Measurements from ENCODE around the gene DDX54.
"Not testable (repeated sequence)": the region's sequence is repeated elsewhere in the genome, so short reads cannot be mapped to it uniquely, and the experiment has no call there.

DDX54 gene

GRCh38 chr12:113146999-113147398 is 38.3 kb downstream of the DDX54 start:
- in situ Hi-C loops (cut with MboI; ENCODE audit: low sequenced_read_pairs): no loop called here

DNA sequence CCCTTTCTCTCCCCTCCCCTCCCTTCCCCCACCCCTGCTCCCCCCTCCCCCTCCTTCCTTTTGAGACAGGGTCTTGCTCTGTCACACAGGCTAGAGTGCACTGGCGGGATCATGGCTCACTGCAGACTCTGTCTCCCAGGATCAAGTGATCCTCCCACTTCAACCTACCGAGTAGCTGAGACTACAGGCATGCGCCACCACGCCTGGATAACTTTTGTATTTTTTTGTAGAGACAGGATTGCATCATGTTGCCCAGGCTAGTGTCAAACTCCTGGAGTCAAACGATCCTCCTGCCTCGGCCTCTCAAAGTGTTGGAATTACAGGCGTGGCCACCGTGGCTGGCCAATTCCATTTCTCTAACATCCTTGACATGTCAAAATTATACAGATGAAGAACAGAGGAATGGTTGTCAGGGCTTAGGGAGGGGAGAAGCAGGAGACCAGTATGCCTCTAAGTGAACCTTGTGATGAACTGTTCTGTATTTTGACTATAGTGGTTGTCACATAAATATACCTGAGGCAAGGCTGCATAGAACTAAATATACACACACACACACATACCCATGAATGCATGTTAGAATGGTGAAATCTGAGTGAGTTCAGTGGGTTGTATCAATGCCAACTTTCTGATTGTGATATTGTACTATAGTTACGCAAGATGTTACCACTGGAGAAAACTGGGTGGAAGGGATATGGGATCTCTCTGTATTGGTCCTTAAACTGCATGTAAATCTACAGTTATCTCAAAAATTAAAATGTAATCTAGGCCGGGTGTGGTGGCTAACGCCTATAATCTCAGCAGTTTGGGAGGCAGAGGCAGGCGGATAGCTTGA is 39.3 kb downstream of the DDX54 start:
- in situ Hi-C loops (cut with MboI; ENCODE audit: low sequenced_read_pairs): no loop called here

GRCh38 chr12:113144806-113145205 is 40.5 kb downstream of the DDX54 start:
- in situ Hi-C loops (cut with MboI; ENCODE audit: low sequenced_read_pairs): no loop called here

GRCh38 chr12:113143959-113144358 is 41.3 kb downstream of the DDX54 start:
- in situ Hi-C loops (cut with MboI; ENCODE audit: low sequenced_read_pairs): no loop called here

DNA sequence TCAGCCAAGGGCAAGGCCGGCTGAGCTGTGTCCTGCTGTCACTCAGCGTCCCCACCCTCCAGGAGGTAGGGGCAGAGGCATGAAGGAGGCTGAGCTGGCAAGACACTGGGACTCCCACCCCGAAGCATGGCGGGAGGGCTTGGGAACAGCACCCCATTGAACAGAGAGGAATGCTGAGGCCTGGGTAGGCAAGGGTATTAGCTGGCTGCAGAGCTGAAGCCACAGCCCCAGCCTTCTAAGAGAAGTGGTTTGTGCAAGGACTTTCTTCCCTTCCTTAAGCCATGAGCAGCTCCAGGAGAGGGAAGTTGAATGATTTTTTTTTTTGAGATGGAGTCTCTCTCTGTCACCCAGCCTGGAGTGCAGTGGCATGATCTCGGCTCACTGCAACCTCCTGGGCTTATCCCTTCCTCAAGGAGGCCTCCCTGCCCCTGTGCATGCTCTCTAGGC is 42.4 kb downstream of the DDX54 start:
- in situ Hi-C loops (cut with MboI; ENCODE audit: low sequenced_read_pairs): no loop called here

DNA sequence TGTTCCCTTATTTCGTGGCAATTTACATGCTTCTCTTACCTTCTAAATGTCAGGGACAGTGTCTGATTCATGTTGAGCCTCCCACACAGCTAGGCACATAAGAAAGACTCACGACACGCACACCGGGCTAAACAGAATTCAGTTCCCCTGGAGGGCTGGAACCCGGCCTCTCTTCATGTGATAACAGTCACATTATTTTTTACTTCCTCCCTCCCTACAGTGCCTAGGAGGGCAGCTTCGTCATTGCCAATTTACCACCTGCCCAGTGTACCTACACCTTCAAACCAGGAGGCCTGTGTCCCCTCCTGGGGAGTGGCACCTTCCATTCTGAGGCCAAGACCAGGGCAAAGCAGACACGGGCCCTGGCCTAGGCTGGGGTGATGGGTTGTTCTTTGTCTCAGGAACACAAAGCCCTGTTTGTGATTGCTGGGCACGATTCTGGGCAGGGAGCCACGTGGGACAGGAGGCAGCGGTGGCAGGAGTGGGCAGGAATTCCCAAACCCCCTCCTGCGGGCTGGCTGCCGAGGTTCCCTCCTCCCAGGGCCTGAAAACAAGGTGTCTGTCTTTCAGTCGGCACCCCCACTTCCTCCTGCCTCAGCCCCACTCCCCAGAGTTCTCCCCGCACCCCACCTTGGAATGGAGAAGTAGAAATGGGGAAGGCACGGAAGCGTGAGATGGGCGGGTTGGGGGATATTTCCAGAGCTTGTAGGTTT is 42.9 kb downstream of the DDX54 start:
- in situ Hi-C loops (cut with MboI; ENCODE audit: low sequenced_read_pairs): no loop called here

- in situ Hi-C loops (cut with MboI; ENCODE audit: low sequenced_read_pairs): not testable (repeated sequence)
Measured at GRCh38 chr12:113141716-113142115, 43.6 kb downstream of the DDX54 start.

- in situ Hi-C loops (cut with MboI; ENCODE audit: low sequenced_read_pairs): no loop called here
Measured at GRCh38 chr12:113140706-113141105, 44.6 kb downstream of the DDX54 start.

DNA sequence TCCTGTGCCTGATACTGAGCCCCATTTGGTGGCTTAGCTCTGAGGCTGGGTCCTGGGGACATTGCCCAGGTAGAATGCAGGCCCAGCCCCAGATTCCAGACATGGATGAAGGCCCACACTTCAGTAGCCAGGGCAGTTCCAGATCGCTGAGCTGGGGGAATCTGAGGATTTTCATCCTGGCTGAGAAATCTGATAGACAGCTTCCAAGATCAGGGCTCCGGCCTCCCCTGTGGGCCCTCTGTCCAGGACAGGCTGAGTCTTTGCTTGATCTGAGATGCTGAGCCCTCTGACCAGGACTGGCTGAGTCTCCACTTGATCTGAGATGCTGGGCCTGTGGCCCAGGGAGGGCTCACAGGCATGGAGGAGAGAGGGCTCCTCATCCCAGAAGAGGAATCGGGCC is 46.5 kb downstream of the DDX54 start:
- in situ Hi-C loops (cut with MboI; ENCODE audit: low sequenced_read_pairs): no loop called here

DNA sequence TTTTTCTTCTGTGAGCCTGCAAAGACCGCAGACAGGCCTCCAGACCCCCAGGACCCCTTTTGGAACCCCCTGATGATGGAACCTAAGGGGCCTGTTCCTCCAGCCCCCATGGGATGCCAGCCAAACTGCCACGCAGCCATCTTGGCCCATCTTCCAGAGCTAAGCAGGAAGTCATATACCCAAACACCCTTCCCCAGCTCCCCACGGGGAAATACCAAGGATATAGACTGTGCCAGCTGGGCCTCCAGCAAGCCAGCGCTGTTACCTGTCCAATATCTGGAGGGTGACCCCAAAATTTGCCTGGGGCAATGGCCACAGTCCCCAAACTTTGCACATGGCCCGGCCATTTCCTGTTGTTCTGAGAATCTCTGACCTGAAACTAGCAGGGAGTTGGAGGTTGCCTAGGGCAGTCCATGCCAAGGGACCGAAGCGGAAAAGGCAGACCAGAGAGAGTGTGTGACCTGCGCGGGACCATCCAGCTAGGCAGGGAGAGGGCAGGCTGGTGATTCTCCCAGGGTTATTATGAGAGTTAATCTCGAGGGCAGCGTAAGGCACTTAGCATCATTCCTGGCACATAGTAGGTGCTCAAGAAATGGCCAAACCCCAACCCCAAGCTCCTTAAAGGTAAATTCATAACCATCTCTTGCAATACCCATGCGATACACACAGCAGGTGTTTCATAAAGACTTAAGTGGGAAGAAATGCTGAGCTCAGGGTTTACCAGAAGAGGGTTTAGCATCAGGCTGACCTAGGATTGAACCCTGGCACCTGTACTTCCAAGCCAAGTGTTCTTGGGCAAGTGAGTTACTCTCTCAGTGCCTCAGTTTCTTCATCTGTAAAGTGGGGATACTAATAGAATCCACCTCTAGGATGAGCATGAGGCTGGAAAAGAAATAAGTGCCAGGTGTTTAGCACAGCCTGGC is 47.2 kb downstream of the DDX54 start:
- in situ Hi-C loops (cut with MboI; ENCODE audit: low sequenced_read_pairs): no loop called here

GRCh38 chr12:113136990-113137511 is 48.2 kb downstream of the DDX54 start:
- in situ Hi-C loops (cut with MboI; ENCODE audit: low sequenced_read_pairs): no loop called here

DNA sequence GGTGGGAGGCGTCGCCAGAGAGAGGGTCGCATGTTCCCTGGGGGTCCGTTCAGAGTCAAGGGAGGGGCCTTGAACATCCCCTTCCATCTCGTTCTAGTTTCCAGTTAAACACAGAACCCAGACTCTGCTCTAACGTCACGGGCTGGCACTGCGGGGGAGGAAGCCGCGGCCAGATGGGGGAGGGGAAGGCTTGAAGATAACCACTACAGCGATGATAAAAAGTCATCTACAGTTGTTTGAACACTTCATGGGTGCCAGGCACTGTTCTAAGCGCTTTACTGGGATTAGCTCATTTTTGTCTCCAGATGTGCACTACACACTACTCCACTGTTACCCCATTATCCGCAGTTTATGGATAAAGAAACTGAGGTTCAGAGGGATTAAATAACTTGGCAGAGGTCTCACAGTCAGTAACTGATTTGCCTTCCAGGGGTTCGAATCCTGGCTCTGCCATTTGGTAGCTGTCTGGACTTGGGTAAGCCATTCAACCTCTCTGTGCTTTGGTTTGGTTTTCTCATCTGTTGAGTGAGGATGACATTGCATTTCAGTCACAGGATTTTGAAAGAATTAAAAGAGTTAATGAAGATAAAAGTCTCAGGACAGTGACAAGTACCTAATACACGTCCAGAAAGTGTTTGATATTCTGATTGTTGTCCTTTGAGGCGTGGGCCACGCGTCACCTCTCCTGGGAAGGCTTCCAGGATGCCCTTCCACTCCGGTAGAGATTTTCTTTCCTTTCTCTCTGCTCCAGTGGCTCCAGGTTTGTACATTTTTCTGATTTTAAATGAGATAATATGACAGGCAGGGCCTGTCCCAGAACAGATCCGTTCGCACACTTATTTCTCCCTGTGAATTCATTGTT is 48.9 kb downstream of the DDX54 start:
- in situ Hi-C loops (cut with MboI; ENCODE audit: low sequenced_read_pairs): no loop called here

DNA sequence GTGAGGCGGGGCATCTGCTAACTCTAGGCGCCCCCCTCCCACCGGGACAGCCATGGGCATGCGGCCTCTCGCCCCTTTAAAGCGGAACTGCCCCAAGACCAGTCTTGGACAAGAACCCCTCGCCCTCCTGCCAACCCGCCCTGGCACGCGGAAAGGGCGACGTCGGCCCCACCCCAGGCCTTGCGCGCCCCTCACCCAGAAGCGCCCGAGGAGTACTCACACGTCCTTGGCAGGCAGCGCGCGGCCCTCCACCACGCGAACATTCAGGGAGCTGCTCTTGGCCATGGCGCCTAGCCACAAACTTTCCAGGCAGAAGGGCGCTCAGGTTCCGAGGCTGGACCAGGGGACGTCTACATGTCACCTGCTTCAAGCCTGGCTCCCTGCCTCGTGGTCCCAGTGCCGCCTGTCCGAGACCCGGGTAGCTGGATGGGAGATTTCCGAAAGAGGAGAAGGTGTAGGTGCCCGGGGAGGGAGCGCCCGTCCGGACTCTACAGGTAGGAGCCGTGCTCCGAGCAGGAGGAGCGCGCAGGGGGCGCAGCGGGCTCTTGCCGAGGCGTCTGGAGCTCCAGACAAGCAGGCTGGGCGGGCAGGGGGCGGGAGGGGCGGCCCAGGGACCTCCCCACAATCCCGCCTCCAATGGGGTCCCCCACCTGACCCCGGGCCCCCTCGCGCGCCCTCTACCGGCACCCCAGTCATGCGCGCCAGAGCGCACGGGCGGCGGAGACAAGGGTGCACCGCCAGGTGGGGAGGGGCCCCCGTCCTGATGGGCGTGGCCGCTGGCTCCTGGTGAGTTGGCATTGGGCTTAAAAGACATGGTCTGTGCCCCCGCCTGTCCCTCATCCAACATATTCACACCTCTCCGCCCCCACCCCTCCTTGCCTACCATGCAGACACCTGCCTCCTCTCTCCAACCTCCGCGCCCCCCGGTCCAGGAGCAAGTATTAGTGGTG is 49.8 kb downstream of the DDX54 start, which contains the start of gene RASAL1:
TSS of gene RASAL1 (minus strand) at position 584 of the 950 bp plus-strand sequence. CDS start at position 285, 299 bp downstream.
- in situ Hi-C loops (cut with MboI; ENCODE audit: low sequenced_read_pairs): no loop called here

GRCh38 chr12:113134521-113134951 is 50.7 kb downstream of the DDX54 start:
- in situ Hi-C loops (cut with MboI; ENCODE audit: low sequenced_read_pairs): no loop called here

GRCh38 chr12:113134071-113134470 is 51.2 kb downstream of the DDX54 start:
- in situ Hi-C loops (cut with MboI; ENCODE audit: low sequenced_read_pairs): no loop called here

DNA sequence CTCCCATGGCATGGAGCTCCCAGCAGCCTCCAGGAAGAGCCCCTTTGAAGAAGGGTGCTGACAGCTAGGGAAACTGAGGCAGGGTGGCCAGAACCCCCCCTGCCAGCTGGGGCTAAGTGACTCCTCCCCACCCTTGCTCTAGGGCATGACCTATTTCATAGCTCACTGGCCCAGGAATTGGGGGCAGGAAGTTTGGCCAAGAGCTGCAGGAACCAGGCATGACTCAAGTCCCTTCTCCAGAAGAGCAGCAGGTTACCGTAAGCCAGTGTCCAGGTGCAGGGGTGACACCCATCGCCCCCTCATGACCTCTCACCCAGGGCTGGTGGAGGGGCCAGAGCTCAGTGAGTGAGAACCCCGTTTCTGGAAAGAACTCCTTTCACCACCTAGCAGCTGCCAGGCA is 51.6 kb downstream of the DDX54 start:
- in situ Hi-C loops (cut with MboI; ENCODE audit: low sequenced_read_pairs): no loop called here

GRCh38 chr12:113133036-113133435 is 52.2 kb downstream of the DDX54 start:
- in situ Hi-C loops (cut with MboI; ENCODE audit: low sequenced_read_pairs): no loop called here

GRCh38 chr12:113131556-113131955 is 53.7 kb downstream of the DDX54 start:
- in situ Hi-C loops (cut with MboI; ENCODE audit: low sequenced_read_pairs): no loop called here
